ENCODE data around the gene GNG11.

DNA sequence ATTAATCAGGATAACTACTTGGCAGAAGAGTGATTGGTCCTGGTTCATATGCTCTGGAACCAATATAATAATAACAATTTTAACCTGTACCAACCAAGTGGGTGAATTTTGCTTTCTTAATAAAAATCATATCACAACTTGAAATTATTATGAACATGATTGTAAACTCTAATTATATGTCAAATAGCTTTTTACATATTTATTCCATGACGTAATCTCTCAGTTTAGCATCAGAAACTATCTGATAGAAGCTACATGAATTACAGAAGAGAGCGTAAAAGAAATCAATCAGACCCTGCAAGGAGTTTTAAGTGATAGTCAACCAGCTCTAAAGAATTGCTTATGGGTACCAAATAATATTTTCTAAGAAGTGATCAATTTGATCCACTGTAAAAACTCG is 10.1 kb downstream of the GNG11 start:
- TF ChIP-seq CTCF (IDR thresholded peaks at IDR 0.05; ENCODE audit: insufficient read depth, low read depth, low read length), result no peak
- TF ChIP-seq EZH2 (IDR thresholded peaks at IDR 0.05; ENCODE audit: insufficient read depth, low read length), result no peak

Measured in astrocyte (in vitro differentiated cells and primary cell).